GM12892 (cell line): ENCODE measurements around the gene CASKIN2.

Experiments
- DNase-seq: peaks from one replicate; pipeline ENCODE4 v3.0.0; 2011; ENCODE audit not compliant: insufficient read length
- FAIRE-seq: peaks from 2 replicates; lab custom pipeline; 2011; peaks lifted over from hg19 to GRCh38; lab: Jason Lieb, UNC
- POLR2A ChIP-seq: IDR thresholded peaks from 2 replicates; pipeline ENCODE4 v1.6.1; 2011; ENCODE audit warnings: low read depth, low read length, control low read depth
- POLR2AphosphoS5 ChIP-seq: IDR thresholded peaks from 2 replicates; pipeline ENCODE4 v1.6.1; 2011; ENCODE audit warnings: low read depth, low read length, control low read depth
- TAF1 ChIP-seq: IDR thresholded peaks from 2 replicates; pipeline ENCODE4 v1.6.1; 2011; ENCODE audit warnings: low read depth, mild to moderate bottlenecking, control low read depth, low read length, borderline replicate concordance

The CASKIN2 gene

DNA sequence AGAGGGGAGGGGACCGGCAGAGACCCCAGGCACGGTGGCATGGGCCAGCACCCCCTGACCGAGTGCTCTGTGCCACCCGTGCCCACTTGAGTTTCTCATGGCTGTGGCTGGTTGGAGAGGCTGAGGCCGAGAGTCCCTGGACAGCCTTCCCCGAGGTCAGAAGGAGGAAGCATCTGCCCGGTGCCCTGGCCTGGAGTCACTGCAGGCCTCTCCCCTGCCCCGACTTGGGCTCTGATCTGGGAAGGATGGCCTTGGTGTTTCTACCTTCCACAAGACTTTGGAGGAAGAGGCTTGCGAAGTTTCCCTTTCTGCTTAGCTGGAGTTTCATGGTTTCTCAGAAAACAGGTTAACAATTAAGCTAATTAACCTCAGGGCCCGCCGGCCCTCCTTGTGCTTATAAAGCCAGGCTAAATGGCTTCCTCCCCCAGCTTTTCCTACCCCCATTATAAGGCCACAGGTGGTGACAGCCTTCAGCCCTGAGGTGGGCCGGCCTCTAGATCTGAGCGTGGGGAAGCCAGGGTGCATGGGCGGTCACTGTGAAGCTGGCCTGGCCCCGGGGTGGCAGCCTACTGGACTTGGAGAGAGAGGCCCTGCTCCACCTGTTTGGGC is 27.5 kb upstream of the CASKIN2 start:
- FAIRE-seq (no peak), DNase-seq (no peak)
- TF ChIP-seq POLR2AphosphoS5 (no peak), TAF1 (no peak), POLR2A (no peak)

DNA sequence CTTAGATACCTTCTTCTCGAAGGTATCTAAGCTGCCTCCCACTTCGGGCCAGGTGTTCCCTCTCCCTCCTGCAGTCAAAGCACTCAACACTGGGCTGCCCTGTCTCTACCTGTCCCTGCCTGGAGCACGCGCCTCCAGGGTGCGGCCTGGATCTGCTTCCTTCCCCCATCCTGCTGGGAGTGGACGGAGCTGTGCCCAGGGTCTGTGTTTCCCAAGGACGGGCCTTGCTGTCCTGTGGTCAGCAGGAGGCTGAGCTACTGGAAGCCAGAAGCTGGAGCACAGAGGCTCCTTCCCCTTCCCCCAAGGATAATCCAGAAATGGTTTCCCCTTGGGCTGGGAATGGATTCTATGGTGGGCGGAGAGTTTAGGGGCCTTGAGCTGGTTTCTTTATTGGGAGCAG is 26.9 kb upstream of the CASKIN2 start:
- TF ChIP-seq POLR2AphosphoS5 (no peak), POLR2A (no peak), TAF1 (no peak)
- no peak for FAIRE-seq

DNA sequence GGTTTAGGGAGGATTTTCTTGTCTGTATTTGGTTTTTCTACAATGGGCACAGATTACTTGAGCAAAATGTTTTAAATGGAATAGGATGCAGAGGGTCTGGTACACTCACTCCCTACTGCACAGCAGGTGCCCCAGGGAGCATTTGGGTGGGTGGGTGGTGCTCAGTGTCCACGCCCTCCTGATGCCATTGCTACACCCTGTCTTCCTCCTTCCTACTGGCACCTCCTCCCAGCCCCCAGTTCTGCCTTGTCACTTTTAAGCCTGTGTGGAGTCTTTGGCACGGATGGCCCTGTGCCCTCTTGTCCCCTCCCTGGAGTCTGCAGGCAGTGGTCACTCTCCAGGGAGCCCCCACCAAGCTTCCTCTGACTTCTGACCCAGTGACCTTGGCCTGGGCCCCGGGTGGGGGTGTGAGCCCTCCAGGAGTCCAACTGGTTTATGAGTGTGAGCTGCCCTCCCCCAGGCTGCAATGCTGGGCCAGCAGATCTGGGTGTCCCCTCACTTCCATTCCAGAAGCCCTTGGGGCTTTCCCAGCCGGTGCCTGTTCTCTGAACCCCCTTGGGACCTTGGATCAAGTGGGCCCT is 25.7 kb upstream of the CASKIN2 start:
- no peak for TF ChIP-seq POLR2A
- no peak for TF ChIP-seq POLR2AphosphoS5
- TF ChIP-seq TAF1: no peak
- DNase-seq: no peak
- no peak for FAIRE-seq

More for the DNA sequence above, 26.9 kb upstream of the CASKIN2 start:
- DNase-seq: no peak

DNA sequence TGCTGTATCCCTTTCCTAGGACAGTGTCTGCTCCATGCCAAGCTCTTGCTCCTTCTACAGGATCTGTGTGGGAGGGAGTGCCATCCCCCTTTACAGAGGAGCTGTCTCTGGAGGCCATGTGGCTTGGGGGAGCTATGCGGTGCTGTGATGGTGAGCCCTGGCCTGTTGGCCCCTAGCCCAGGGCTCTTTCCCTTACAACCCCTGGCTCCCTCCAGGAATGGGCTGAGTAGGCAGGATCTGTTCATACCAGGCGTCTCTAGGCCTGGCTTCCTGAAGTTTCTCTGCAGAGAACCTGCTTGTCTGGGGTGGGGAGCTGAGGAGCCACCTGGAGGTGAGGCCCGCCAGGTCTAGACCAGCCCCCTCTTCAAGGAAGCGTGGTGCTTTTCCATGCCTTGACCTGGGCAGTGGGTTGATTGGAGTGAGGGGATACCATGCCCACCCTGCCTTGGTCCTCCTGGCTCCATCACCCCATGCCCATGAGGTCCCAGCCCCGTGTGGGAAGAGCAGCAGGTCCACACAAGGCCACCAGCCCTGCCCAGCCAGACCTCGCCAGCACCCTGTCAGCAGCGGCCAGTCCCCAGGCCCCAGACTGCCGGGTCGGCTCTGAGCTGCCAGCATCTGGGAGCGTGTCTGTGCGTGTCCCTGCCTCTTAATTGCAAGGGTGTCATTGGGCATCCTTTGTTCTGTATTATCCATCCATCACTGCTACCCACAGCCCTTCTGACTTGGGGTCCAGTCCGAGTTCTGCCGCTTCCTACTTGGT is 24.8 kb upstream of the CASKIN2 start:
- FAIRE-seq (no peak), DNase-seq (no peak)
- TF ChIP-seq TAF1 (no peak), POLR2A (no peak), POLR2AphosphoS5 (no peak)

DNA sequence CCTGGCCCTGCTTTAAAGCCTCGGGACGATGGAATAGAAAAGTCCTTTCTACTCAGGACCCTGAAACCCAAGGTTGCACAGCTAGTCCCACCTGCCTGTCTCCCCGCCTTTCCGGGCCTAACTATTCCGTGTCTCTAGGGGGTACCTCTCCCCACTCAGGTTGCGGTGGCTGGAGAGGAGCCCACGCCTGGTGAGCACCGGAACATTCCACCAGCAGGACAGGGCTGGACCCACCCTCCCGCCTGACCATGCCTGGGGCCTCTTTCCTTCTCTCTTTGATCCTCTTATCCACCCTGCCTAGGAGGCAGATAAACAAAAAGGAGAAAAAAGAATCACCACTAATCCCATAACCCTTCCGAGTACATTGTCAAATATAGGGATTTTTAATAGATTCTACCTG is 21.0 kb upstream of the CASKIN2 start:
- FAIRE-seq (no peak), DNase-seq (no peak)
- TF ChIP-seq POLR2A (no peak), TAF1 (no peak), POLR2AphosphoS5 (no peak)

DNA sequence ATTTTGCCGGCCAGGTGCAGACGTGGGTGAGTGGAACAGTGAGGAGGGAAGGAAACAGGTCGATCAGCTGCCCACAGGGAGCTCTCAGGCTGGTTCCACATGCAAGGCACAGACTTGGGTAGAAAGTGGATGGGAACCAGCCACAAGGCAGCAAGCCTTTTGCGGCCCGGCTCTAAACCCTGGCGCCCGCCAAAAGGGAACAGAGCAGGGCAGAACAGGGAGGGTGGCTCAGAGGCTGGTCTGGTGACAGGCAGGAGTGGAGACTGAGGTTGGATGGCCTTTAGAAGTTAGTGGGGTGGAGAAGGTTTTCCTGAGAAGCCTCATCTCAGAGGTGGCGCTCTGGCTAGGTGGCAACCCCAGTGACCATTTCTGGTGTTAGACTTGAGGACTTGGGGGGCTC is 20.5 kb upstream of the CASKIN2 start:
- DNase-seq (no peak), FAIRE-seq (no peak)
- TF ChIP-seq POLR2A: no peak
- TF ChIP-seq POLR2AphosphoS5: no peak
- no peak for TF ChIP-seq TAF1

DNA sequence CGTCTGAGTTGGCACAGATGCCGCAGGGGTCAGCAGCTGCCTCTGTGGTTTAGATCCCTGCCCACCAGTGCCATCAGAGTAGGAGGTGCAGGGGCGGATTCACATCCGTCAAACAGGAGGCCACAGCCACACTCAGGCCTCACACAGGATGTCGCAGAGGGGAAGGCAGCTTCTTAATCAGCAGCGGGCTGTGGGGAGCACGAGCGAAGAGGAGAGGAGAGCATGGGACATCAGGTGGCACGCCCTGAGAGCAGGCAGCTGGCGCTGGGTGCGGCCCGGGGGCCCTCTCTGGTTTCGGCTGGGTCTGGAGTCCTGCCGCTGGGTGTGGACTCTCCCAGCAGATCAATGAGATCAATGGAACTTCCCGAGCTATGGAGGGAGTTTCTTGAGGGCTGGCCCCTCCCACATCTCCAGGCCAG is 19.8 kb upstream of the CASKIN2 start:
- TF ChIP-seq TAF1: no peak
- no peak for TF ChIP-seq POLR2AphosphoS5
- no peak for TF ChIP-seq POLR2A
- no peak for DNase-seq
- FAIRE-seq: no peak

DNA sequence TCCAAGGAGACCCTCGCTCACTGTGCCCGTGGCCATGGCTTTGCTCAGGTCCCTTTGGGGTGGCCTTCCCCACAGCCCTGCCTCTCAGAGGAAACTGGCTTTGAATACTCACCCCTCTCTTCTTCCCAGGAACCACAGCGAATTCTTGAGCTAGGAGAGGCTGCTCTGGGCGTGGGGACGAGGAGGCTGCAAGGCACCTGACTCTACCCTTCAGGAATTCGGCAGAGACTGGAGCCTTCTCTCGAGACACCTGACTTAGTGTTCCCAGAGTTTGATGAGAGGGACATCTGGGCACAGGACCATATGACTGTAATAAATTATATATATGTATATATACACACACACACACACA is 16.4 kb upstream of the CASKIN2 start:
- TF ChIP-seq POLR2A (no peak), TAF1 (no peak), POLR2AphosphoS5 (no peak)
- no peak for FAIRE-seq

DNA sequence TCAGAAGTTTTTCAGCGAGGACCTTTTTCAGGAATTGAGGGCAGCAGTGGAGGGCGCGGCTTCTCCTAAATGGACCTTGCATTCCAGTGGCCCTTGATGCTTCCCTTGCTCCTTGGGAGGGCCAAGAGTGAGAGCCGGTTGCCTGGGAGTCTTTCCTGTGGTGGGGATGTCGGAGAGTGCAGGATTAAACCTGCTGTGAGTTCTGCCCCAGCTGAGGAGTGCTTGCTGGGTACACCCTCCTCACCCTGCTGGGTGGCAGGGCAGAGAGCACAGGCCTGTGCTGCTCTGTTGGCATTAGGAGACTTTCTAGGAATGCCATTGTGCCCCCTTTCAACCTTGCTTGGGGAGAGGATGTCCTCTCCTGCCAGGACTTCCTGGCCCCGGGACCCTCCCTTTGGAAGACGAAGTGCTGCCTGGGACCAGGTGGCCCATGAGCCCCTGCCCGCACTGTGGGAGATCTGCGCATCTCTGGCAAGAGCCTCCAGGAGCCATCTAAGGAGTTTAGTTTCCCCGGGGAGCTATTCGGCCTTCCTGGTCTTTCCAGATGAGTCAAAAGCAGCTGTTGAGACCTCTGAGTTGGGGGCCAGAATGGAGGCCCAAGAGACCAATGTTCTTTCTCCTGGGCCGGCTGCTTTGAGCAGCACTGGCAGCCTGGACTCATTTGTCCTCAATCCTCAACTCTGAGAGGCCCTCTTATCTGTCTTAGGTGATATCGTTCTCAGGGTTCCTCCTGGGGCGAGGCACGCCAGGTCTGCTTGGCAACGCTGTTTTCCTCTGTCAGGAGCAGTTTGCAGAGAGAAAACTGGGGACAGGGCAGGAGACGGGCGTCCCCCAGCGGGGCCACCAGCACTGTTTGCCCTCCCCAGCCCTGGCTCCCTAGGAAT is 15.7 kb upstream of the CASKIN2 start:
- DNase-seq (no peak), FAIRE-seq (no peak)
- TF ChIP-seq TAF1 (no peak), POLR2AphosphoS5 (no peak), POLR2A (no peak)

More for the DNA sequence above, 16.4 kb upstream of the CASKIN2 start:
- DNase-seq: no peak

DNA sequence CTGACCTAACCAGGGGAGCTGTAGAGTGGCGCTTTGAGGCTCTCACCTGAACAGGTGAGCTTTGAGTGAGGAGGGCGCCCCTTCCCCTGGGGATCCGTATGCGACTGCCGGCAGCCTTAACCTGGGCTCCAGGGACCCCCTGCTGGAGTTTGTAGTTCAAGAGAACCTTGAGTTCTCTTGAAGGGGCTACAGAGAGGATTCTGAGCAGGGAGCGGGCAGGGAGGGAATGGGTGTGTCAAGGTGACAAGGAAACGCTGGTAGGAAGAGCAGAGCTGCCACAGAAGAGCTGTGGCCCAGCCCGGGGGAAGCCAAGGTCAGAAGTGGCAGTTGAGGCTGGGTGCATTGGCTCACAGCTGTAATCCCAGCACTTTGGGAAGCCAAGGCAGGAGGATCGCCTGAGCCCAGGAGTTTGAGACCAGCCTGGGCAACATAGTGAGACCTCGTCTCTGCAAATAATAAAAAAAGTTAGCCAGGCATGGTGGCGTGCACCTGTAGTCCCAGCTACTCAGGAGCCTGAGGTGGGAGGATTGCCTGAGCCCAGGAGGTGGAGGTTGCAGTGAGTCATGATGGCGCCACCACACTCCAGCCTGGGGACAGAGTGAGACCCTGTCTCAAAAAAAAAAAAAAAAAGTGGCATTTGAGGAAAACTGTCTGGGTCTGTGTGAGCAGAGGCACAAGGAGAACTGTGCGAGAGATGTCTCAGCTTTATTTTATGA is 11.4 kb upstream of the CASKIN2 start:
- TF ChIP-seq POLR2A (no peak), POLR2AphosphoS5 (no peak), TAF1 (no peak)
- no peak for DNase-seq
- FAIRE-seq: no peak
